CD4-positive, alpha-beta T cell (primary cell): ENCODE data around the gene ATP8B2. TPM values are rescaled to one million over a fixed set of nuclear protein-coding genes. Genes with fewer than 3 reads are reported as not detected.
"Not testable (repeated sequence)": the region's sequence is repeated elsewhere in the genome, so short reads cannot be mapped to it uniquely, and the experiment has no call there.

Experiments used
- ATAC-seq: fragments of 200-7000 bp; cut with Tn5 transposase; one replicate; pipeline ENCODE4 v1.10.0; 2022; ENCODE audit warnings: mild to moderate bottlenecking; ENCODE audit not compliant: poor library complexity
- CTCF ChIA-PET: fragments of 350-600 bp; sonication (Branson Sonifier 250); formaldehyde crosslinking; loops from one replicate; lab custom pipeline; 2021; ENCODE audit warnings: antibody characterized with exemption, inconsistent platforms; lab: Charles Lee
- POLR2A ChIA-PET: fragments of 350-600 bp; sonication (Branson Sonifier 250); formaldehyde crosslinking; loops from one replicate; lab custom pipeline; 2021; ENCODE audit warnings: antibody characterized with exemption, inconsistent platforms; lab: Charles Lee
- DNase-seq, 14 experiments: peaks; one replicate each; pipeline ENCODE4 v3.0.0-alpha.2; 2013 to 2020; ENCODE audit warnings: mixed read lengths in 2 of 14
- H3K27ac ChIP-seq, 2 donors: one replicate each; pipeline versions ENCODE4 v1.5.1 to v1.7.0; 2013; ENCODE audit warnings: low read length in 2 of 2, low read depth in 1 of 2, mild to moderate bottlenecking in 1 of 2
- H3K27me3 ChIP-seq, 2 experiments: 1 replicate in 1 of 2; 2 replicates in 1 of 2; pipeline versions ENCODE4 v1.6.1 to v1.7.0; 2013; ENCODE audit warnings: low read length in 2 of 2, control low read depth in 1 of 2, mild to moderate bottlenecking in 1 of 2, moderate library complexity in 1 of 2; ENCODE audit not compliant: insufficient read depth in 2 of 2, control insufficient read depth in 1 of 2
- H3K36me3 ChIP-seq: one replicate; pipeline ENCODE4 v1.6.1; 2013; ENCODE audit warnings: low read length, control low read depth; ENCODE audit not compliant: insufficient read depth
- H3K4me1 ChIP-seq: one replicate; pipeline ENCODE4 v1.6.1; 2013; ENCODE audit warnings: low read length, control low read depth; ENCODE audit not compliant: insufficient read depth
- H3K4me3 ChIP-seq: one replicate; pipeline ENCODE4 v1.5.1; 2013; ENCODE audit warnings: mild to moderate bottlenecking, low read length, moderate library complexity
- H3K9me3 ChIP-seq, 2 experiments: 1 replicate in 1 of 2; 2 replicates in 1 of 2; pipeline versions ENCODE4 v1.6.1 to v1.7.0; 2013; ENCODE audit warnings: low read length in 2 of 2, mild to moderate bottlenecking in 2 of 2, control low read depth in 1 of 2, moderate library complexity in 1 of 2; ENCODE audit not compliant: control insufficient read depth in 1 of 2, insufficient read depth in 1 of 2
- H3K27ac Mint-ChIP-seq: one replicate; pipeline ENCODE4 v1.8.0; 2020; ENCODE audit warnings: mixed read lengths
- H3K27me3 Mint-ChIP-seq: one replicate; pipeline ENCODE4 v1.8.0; 2021; ENCODE audit warnings: mixed read lengths
- H3K36me3 Mint-ChIP-seq: one replicate; pipeline ENCODE4 v1.8.0; 2021; ENCODE audit warnings: low read depth, mixed read lengths
- H3K4me1 Mint-ChIP-seq: one replicate; pipeline ENCODE4 v1.8.0; 2021; ENCODE audit warnings: low read depth, mixed read lengths
- H3K4me3 Mint-ChIP-seq: one replicate; pipeline ENCODE4 v1.8.0; 2020; ENCODE audit warnings: mild to moderate bottlenecking, mixed read lengths
- H3K9me3 Mint-ChIP-seq: one replicate; pipeline ENCODE4 v1.8.0; 2020; ENCODE audit warnings: mixed read lengths
- intact Hi-C, 2 experiments: fragments of 100-400 bp; cut with DNase I in 1 of 2; cut with micrococcal nuclease in 1 of 2; formaldehyde crosslinking; loops; one replicate each; pipeline versions ENCODE4 v1.15.1 to v1.9.0; 2023 to 2025; cut with DNase I, micrococcal nuclease
- total RNA-seq, 174 experiments: library from RNA in 2 of 174; stranded (reverse) in 2 of 174; gene quantifications; one replicate each; pipeline ENCODE4 v1.2.3 and lab custom pipeline; 2021 to 2026
- TF ChIP-seq, protein P1 (sequence below): fragments of 200-600 bp; IDR thresholded peaks from one replicate; pipeline ENCODE4 v1.8.0; 2022; ENCODE audit warnings: antibody characterized with exemption, mild to moderate bottlenecking

Gene ATP8B2
- total RNA-seq, 2 experiments from 2014 or later: 72.7 to 80.7 TPM

DNA sequence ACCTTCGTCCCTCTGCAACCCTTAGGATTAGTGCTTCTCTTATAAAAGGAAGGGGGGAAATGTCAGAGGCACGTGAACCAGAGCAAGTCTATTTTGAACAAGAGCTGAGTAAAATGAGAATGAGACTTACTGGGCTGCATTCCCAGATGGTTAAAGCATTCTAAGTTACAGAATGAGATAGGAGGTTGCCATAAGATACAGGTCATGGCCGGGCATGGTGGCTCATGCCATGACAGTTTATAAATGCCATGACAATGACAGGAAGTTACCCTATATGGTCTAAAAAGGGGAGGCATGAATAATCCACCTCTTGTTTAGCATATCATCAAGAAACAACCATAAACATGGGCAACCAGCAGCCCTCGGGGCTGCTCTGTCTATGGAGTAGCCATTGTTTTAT, 6.9 kb upstream of the ATP8B2 start:
- ATAC-seq (no peak), DNase-seq (no peak)
- Mint-ChIP-seq H3K4me1 (no peaks in the 10 kb centered on the region), H3K27me3 (no peaks in the 10 kb centered on the region), H3K4me3 (no peak overlapping the region), H3K9me3 (peaks cover 4% of the 10 kb centered on the region), H3K27ac (no peak overlapping the region), H3K36me3 (no peaks in the 10 kb centered on the region)
- Histone ChIP-seq H3K27ac (no peak overlapping the region), H3K4me3 (no peak overlapping the region), H3K27me3 (no peaks in the 10 kb centered on the region), H3K4me1 (no peaks in the 10 kb centered on the region), H3K36me3 (no peaks in the 10 kb centered on the region), H3K9me3 (peaks cover 4 to 13% of the 10 kb centered on the region in 2 experiments)
- TF ChIP-seq, protein P1, sequence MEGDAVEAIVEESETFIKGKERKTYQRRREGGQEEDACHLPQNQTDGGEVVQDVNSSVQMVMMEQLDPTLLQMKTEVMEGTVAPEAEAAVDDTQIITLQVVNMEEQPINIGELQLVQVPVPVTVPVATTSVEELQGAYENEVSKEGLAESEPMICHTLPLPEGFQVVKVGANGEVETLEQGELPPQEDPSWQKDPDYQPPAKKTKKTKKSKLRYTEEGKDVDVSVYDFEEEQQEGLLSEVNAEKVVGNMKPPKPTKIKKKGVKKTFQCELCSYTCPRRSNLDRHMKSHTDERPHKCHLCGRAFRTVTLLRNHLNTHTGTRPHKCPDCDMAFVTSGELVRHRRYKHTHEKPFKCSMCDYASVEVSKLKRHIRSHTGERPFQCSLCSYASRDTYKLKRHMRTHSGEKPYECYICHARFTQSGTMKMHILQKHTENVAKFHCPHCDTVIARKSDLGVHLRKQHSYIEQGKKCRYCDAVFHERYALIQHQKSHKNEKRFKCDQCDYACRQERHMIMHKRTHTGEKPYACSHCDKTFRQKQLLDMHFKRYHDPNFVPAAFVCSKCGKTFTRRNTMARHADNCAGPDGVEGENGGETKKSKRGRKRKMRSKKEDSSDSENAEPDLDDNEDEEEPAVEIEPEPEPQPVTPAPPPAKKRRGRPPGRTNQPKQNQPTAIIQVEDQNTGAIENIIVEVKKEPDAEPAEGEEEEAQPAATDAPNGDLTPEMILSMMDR: no peak
- CTCF ChIA-PET: interaction anchor here (1.4 kb wide), 1 partner anchor 16 kb away, joined by 3 read pairs; no protein-coding TSS in a partner anchor
- POLR2A ChIA-PET: no interaction called here
- intact Hi-C loops: no loop called here

DNA sequence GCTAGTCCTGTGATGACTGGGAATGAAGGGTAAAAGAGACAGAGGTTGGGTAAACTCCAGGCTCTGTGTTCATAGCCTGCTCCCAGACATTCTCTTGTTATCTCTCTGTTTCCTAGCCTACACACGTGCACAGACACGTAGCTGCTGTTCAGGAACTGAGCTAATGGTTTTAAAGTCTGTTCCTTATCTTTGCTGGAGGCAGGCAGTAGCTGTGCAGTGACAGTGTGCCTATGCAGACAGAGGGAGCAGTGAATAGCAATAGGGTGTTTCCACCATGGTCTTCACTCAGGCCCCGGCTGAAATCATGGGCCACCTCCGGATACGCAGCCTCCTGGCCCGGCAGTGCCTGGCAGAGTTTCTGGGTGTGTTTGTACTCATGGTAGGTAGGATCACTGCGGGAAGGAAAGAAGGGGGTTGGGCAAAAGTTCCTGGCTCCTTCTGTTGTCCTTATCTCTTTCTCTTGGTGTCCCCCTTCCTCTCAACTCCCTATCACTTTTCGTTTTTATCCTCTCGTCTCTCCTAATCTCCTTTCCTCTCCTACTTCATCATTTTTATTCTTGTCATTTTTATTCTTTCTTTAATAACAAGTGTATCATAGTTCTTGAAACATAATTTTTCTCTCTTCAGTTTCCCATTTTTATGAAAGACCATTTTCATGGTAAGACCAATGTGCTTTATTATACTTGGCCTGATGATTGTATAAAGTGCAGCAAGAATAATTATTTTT, 4.3 kb upstream of the ATP8B2 start, which contains the start of gene AQP10:
Gene AQP10 (plus strand): TSS at position 212 of the 727 bp plus-strand sequence. CDS start 63 bp downstream, at position 275.
- ATAC-seq: no peak
- H3K36me3 ChIP-seq: no peaks in the 10 kb centered on the region
- H3K9me3 ChIP-seq: peaks cover 4 to 13% of the 10 kb centered on the region in 2 experiments
- ChIA-PET CTCF (interaction anchor here (0.7 kb wide), 1 partner anchor 14 kb away, joined by 3 read pairs; no protein-coding TSS in a partner anchor), POLR2A (interaction anchor here (0.9 kb wide), 1 partner anchor 64 kb away, joined by 4 read pairs; no protein-coding TSS in a partner anchor)
- no peak within 1 kb of the TSS for H3K27ac Mint-ChIP-seq
- peaks cover 8% of the 10 kb centered on the region for H3K36me3 Mint-ChIP-seq
- peaks cover 4% of the 10 kb centered on the region for H3K9me3 Mint-ChIP-seq
- H3K4me3 ChIP-seq: no peak within 1 kb of the TSS
- H3K27ac ChIP-seq: no peak within 1 kb of the TSS
- H3K4me1 ChIP-seq: peaks cover 16% of the 10 kb centered on the region
- no peaks in the 10 kb centered on the region for H3K27me3 Mint-ChIP-seq
- peaks cover 4% of the 10 kb centered on the region for H3K4me1 Mint-ChIP-seq
- intact Hi-C loops: loop anchor here (10.0 kb wide), 2 partner anchors 224 to 764 kb away; no protein-coding TSS in a partner anchor
- no peaks in the 10 kb centered on the region for H3K27me3 ChIP-seq
- no peak within 1 kb of the TSS for H3K4me3 Mint-ChIP-seq
- TF ChIP-seq, protein P1: no peak
- no peak for DNase-seq

DNA sequence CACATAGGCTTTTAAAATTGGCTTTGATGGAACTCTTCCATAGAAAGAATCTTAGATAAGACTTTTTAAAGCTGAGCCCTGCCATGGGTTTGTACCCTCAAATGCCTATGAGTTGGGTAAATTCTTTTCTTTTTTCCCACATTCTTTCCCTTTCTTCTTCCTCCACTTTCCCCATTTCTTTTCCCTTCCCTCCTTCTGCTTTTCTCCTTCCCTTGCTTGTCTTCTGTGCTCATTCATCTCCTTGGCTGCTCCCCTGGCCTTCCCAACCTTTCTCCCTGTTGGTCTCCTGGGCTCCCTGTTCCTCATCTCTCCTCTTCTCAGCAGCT, 3.8 kb upstream of the ATP8B2 start:
- H3K9me3 Mint-ChIP-seq, H3K4me1 Mint-ChIP-seq, POLR2A ChIA-PET, ATAC-seq, H3K36me3 ChIP-seq, H3K27me3 ChIP-seq, DNase-seq, H3K9me3 ChIP-seq, H3K4me3 ChIP-seq, H3K27me3 Mint-ChIP-seq, H3K4me3 Mint-ChIP-seq, H3K27ac Mint-ChIP-seq, H3K27ac ChIP-seq: not testable (repeated sequence)
- intact Hi-C loops: loop anchor here (10.0 kb wide), 2 partner anchors 223 to 763 kb away; no protein-coding TSS in a partner anchor
- peaks cover 21% of the 10 kb centered on the region for H3K4me1 ChIP-seq
- H3K36me3 Mint-ChIP-seq: peaks cover 11% of the 10 kb centered on the region
- CTCF ChIA-PET: interaction anchor here (0.7 kb wide), 1 partner anchor 14 kb away, joined by 3 read pairs; no protein-coding TSS in a partner anchor
